ENCODE data around the gene ITSN2. TPM values are rescaled to one million over a fixed set of nuclear protein-coding genes. Genes with fewer than 3 reads are reported as not detected.

Gene ITSN2
- total RNA-seq, 1 donor from 2014 or later, result 28.6 TPM

- Mint-ChIP-seq H3K27ac (ENCODE audit: unreplicated experiment) (no peak overlapping the region), H3K4me3 (ENCODE audit: unreplicated experiment) (no peak overlapping the region), H3K36me3 (ENCODE audit: low read depth) (peaks cover 25% of the 10 kb centered on the region), H3K9me3 (ENCODE audit: low read depth) (peaks cover 8% of the 10 kb centered on the region), H3K4me1 (ENCODE audit: low read depth) (no peaks in the 10 kb centered on the region), H3K27me3 (ENCODE audit: low read depth) (no peaks in the 10 kb centered on the region)
- no peak for TF ChIP-seq CTCF (IDR thresholded peaks at IDR 0.05)
- DNase-seq (ENCODE audit: low spot score), result no peak
These were observed 197.8 kb downstream of the ITSN2 start for GRCh38 chr2:24162494-24162893.

GRCh38 chr2:24160761-24161160 is 199.6 kb downstream of the ITSN2 start:
- DNase-seq (ENCODE audit: low spot score), result no peak
- peaks cover 29% of the 10 kb centered on the region for H3K36me3 Mint-ChIP-seq (ENCODE audit: low read depth)
- H3K27ac Mint-ChIP-seq (ENCODE audit: unreplicated experiment), result no peak overlapping the region
- H3K9me3 Mint-ChIP-seq (ENCODE audit: low read depth), result peaks cover 8% of the 10 kb centered on the region
- no peaks in the 10 kb centered on the region for H3K27me3 Mint-ChIP-seq (ENCODE audit: low read depth)
- H3K4me3 Mint-ChIP-seq (ENCODE audit: unreplicated experiment), result no peak overlapping the region
- TF ChIP-seq CTCF (IDR thresholded peaks at IDR 0.05), result no peak
- H3K4me1 Mint-ChIP-seq (ENCODE audit: low read depth), result no peaks in the 10 kb centered on the region

- Mint-ChIP-seq H3K27ac (ENCODE audit: unreplicated experiment) (no peak overlapping the region), H3K9me3 (ENCODE audit: low read depth) (peaks cover 8% of the 10 kb centered on the region), H3K4me3 (ENCODE audit: unreplicated experiment) (no peak overlapping the region), H3K36me3 (ENCODE audit: low read depth) (peaks cover 31% of the 10 kb centered on the region), H3K4me1 (ENCODE audit: low read depth) (no peaks in the 10 kb centered on the region), H3K27me3 (ENCODE audit: low read depth) (no peaks in the 10 kb centered on the region)
- DNase-seq (ENCODE audit: low spot score), result no peak
- no peak for TF ChIP-seq CTCF (IDR thresholded peaks at IDR 0.05)
These were observed 200.6 kb downstream of the ITSN2 start for GRCh38 chr2:24159708-24160107.

GRCh38 chr2:24158131-24158530 is 202.2 kb downstream of the ITSN2 start:
- H3K4me3 Mint-ChIP-seq (ENCODE audit: unreplicated experiment), result no peak overlapping the region
- H3K27ac Mint-ChIP-seq (ENCODE audit: unreplicated experiment), result no peak overlapping the region
- no peak for TF ChIP-seq CTCF (IDR thresholded peaks at IDR 0.05)
- H3K9me3 Mint-ChIP-seq (ENCODE audit: low read depth), result peaks cover 8% of the 10 kb centered on the region
- no peaks in the 10 kb centered on the region for H3K27me3 Mint-ChIP-seq (ENCODE audit: low read depth)
- no peak for DNase-seq (ENCODE audit: low spot score)
- no peaks in the 10 kb centered on the region for H3K4me1 Mint-ChIP-seq (ENCODE audit: low read depth)
- H3K36me3 Mint-ChIP-seq (ENCODE audit: low read depth), result peaks cover 29% of the 10 kb centered on the region

- Mint-ChIP-seq H3K27ac (ENCODE audit: unreplicated experiment) (no peak overlapping the region), H3K27me3 (ENCODE audit: low read depth) (no peaks in the 10 kb centered on the region), H3K36me3 (ENCODE audit: low read depth) (peaks cover 27% of the 10 kb centered on the region), H3K4me1 (ENCODE audit: low read depth) (no peaks in the 10 kb centered on the region), H3K4me3 (ENCODE audit: unreplicated experiment) (no peak overlapping the region), H3K9me3 (ENCODE audit: low read depth) (peaks cover 7% of the 10 kb centered on the region)
- no peak for TF ChIP-seq CTCF (IDR thresholded peaks at IDR 0.05)
- no peak for DNase-seq (ENCODE audit: low spot score)
These were observed 206.9 kb downstream of the ITSN2 start for GRCh38 chr2:24153478-24153877.

Other genes starting within 250 kb of the ITSN2 start
- 1.3 to 1.4 TPM (median 1.3 TPM) in 3 replicates for gene PFN4, start 237.2 kb downstream of the ITSN2 start, total RNA-seq
- 15.8 to 21.5 TPM (median 19.0 TPM) in 3 replicates for gene FAM228B, start 237.1 kb downstream of the ITSN2 start, total RNA-seq
- gene FAM228A, start 185.5 kb downstream of the ITSN2 start, total RNA-seq, result 0.22 to 0.58 TPM (median 0.31 TPM) in 3 replicates
- 20.1 to 20.3 TPM (median 20.2 TPM) in 3 replicates for gene NCOA1, start 130.7 kb upstream of the ITSN2 start, total RNA-seq

Measured in chondrocyte (in vitro differentiated cells).